Measurements from ENCODE around the gene CERK. TPM values are rescaled to one million over a fixed set of nuclear protein-coding genes. Genes with fewer than 3 reads are reported as not detected.

The CERK gene
- total and polyA plus RNA-seq, 2 of the 8 experiments (the other 6 are each of a cell fraction or from before 2014, with no cell fraction given): 26.6 to 59.0 TPM

- Histone ChIP-seq H4K20me1 (replicated peaks in 1 of 2; ENCODE audit: control insufficient read depth in 1 of 2, insufficient read depth in 2 of 2, low read length in 2 of 2) (peaks cover 9% of the 10 kb centered on the region in 2 experiments), H3K79me2 (ENCODE audit: control insufficient read depth in 1 of 2, insufficient read depth in 2 of 2, low read length in 2 of 2) (peaks cover 13 to 71% of the 10 kb centered on the region in 2 experiments), H2BK20ac (ENCODE audit: low read length) (no peak overlapping the region), H4K91ac (replicated peaks; ENCODE audit: insufficient read length, low read length) (no peak overlapping the region), H2AK5ac (ENCODE audit: low read depth, low read length) (no peak overlapping the region), H3K27me3 (replicated peaks in 1 of 4; ENCODE audit: control insufficient read depth in 3 of 4, extremely low read depth in 1 of 4, insufficient read depth in 3 of 4, low read length in 3 of 4) (no peaks in the 10 kb centered on the region), H3K36me3 (ENCODE audit: control insufficient read depth in 2 of 4, insufficient read depth in 4 of 4, low read length in 3 of 4) (no peaks in the 10 kb centered on the region), H2BK15ac (ENCODE audit: low read length) (no peak overlapping the region), H3K23me2 (ENCODE audit: low read depth, low read length) (peaks cover 4% of the 10 kb centered on the region; the same call in 1 of the 2 replicates), H3K9ac (replicated peaks in 1 of 4; ENCODE audit: extremely low read depth in 1 of 4, low read depth in 3 of 4, low read length in 3 of 4) (no peak overlapping the region), H3K9me3 (ENCODE audit: insufficient read depth in 2 of 2, low read depth in 1 of 2, low read length in 1 of 2) (no peaks in the 10 kb centered on the region), H2AFZ (ENCODE audit: low read length) (no peak overlapping the region), H3K4me1 (replicated peaks in 1 of 4; ENCODE audit: control insufficient read depth in 3 of 4, insufficient read depth in 4 of 4, low read length in 3 of 4) (peaks cover 0 to 2% (median 0%) of the 10 kb centered on the region in 4 experiments; a peak in 3 of 7 replicates), H2BK5ac (ENCODE audit: low read depth, low read length) (no peak overlapping the region), H3K4me2 (ENCODE audit: insufficient read depth in 1 of 2, low read depth in 2 of 2, low read length in 2 of 2) (no peak overlapping the region), H3K4me3 (ENCODE audit: extremely low read depth in 1 of 4, insufficient read depth in 2 of 4, low read depth in 3 of 4, low read length in 4 of 4) (no peak overlapping the region), H3K4ac (replicated peaks; ENCODE audit: insufficient read length, low read depth, low read length) (no peak overlapping the region), H3K79me1 (ENCODE audit: low read depth, low read length) (peaks cover 23% of the 10 kb centered on the region), H3K23ac (ENCODE audit: insufficient read length) (no peak overlapping the region), H3K14ac (ENCODE audit: insufficient read length) (no peak overlapping the region), H4K8ac (ENCODE audit: extremely low read depth, insufficient read depth, low read length) (no peak overlapping the region), H3K56ac (replicated peaks; ENCODE audit: insufficient read length, low read depth, low read length) (no peak overlapping the region), H2BK120ac (replicated peaks; ENCODE audit: low read depth, low read length) (no peak overlapping the region), H3K18ac (ENCODE audit: extremely low read depth, low read length) (no peak overlapping the region), H3K27ac (ENCODE audit: low read depth, low read length) (no peak overlapping the region), H4K5ac (ENCODE audit: insufficient read length, low read depth, low read length) (no peak overlapping the region), H2BK12ac (ENCODE audit: low read depth, low read length) (no peak overlapping the region)
- TF ChIP-seq BCL11A (IDR thresholded peaks at IDR 0.05; ENCODE audit: low read depth in 2 of 2, low read length in 2 of 2): no peak
- peak; percentile 48; the same call in 1 of the 2 replicates for TF ChIP-seq MAFK (IDR thresholded peaks at IDR 0.05; ENCODE audit: low read depth, low read length)
- 94% methylated on average over 11 of the region's 11 CpGs; no CpG with 5 or more reads in 1 of the 2 experiments for WGBS, 2 experiments (ENCODE audit: extremely low coverage in 1 of 2, insufficient coverage in 1 of 2, insufficient read length in 1 of 2, insufficient replicate concordance in 2 of 2, low coverage in 1 of 2, low lambda C conversion rate in 2 of 2, missing lambda C conversion rate in 1 of 2)
- DNase-seq (ENCODE audit: low read depth in 1 of 2, low spot score in 2 of 2) (no peak), FAIRE-seq (no peak)
- POLR2A ChIA-PET (ENCODE audit: partially characterized antibody): interaction anchor here (1.0 kb wide), 1 partner anchor 9 kb away, joined by 4 read pairs; no protein-coding TSS in a partner anchor
- CTCF ChIA-PET (ENCODE audit: partially characterized antibody): interaction anchor here (0.5 to 0.6 kb wide), 2 partner anchors 8 to 41 kb away, joined by 3 read pairs; no protein-coding TSS in a partner anchor
These were observed 29.4 kb upstream of the CERK start for GRCh38 chr22:46767249-46767985.

Measured in H1 (cell line).